ENCODE measurements around the gene LGALS3. TPM values are rescaled to one million over a fixed set of nuclear protein-coding genes. Genes with fewer than 3 reads are reported as not detected.

LGALS3 gene
- total RNA-seq, 2 experiments from 2014 or later, result 11.7 to 12.1 TPM

DNA sequence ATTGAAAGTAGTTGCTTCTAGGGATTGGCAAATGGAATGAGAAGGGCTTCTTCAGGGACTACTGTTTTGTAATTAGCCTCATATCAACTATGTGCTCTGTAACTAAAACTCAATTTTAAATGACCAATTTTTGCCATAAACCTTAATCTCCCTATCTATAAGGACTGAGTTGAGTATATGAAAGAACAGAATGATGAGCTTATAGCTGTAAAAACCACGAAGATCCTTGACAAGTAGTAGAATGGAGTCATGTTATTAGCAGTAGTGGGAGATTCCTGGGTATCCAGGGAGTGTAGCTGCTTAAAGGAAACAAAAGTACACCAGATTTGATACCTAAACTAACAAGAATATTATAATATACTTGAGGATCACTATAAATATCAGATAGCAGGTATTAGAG lies 28.0 kb downstream of the LGALS3 start:
- no peaks in the 10 kb centered on the region for H3K27me3 ChIP-seq (ENCODE audit: control insufficient read depth in 1 of 2, insufficient read depth in 2 of 2, low read length in 2 of 2)
- no peaks in the 10 kb centered on the region for H3K36me3 ChIP-seq (ENCODE audit: insufficient read depth, low read length)
- DNase-seq (no peak), ATAC-seq (ENCODE audit: poor library complexity) (no peak)
- H3K4me3 ChIP-seq (ENCODE audit: low read length), result no peak overlapping the region
- Mint-ChIP-seq H3K27me3 (no peaks in the 10 kb centered on the region), H3K9me3 (no peaks in the 10 kb centered on the region), H3K4me1 (ENCODE audit: low read depth) (peaks cover 6% of the 10 kb centered on the region), H3K36me3 (ENCODE audit: low read depth) (no peaks in the 10 kb centered on the region), H3K4me3 (no peak overlapping the region), H3K27ac (no peak overlapping the region)
- no peak overlapping the region for H3K27ac ChIP-seq (ENCODE audit: low read depth in 1 of 2, low read length in 2 of 2)
- CTCF ChIA-PET, result no interaction called here
- POLR2A ChIA-PET, result interaction anchor here (1.2 kb wide), 1 partner anchor 59 kb away, joined by 5 read pairs; no protein-coding TSS in a partner anchor
- H3K4me1 ChIP-seq (ENCODE audit: insufficient read depth, low read length), result no peaks in the 10 kb centered on the region
- intact Hi-C loops (cut with DNase I, micrococcal nuclease), result no loop called here
- TF ChIP-seq, protein P1, sequence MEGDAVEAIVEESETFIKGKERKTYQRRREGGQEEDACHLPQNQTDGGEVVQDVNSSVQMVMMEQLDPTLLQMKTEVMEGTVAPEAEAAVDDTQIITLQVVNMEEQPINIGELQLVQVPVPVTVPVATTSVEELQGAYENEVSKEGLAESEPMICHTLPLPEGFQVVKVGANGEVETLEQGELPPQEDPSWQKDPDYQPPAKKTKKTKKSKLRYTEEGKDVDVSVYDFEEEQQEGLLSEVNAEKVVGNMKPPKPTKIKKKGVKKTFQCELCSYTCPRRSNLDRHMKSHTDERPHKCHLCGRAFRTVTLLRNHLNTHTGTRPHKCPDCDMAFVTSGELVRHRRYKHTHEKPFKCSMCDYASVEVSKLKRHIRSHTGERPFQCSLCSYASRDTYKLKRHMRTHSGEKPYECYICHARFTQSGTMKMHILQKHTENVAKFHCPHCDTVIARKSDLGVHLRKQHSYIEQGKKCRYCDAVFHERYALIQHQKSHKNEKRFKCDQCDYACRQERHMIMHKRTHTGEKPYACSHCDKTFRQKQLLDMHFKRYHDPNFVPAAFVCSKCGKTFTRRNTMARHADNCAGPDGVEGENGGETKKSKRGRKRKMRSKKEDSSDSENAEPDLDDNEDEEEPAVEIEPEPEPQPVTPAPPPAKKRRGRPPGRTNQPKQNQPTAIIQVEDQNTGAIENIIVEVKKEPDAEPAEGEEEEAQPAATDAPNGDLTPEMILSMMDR (IDR thresholded peaks at IDR 0.05), result no peak
- no peaks in the 10 kb centered on the region for H3K9me3 ChIP-seq (ENCODE audit: control insufficient read depth in 1 of 2, insufficient read depth in 1 of 2, low read length in 2 of 2)

GRCh38 chr14:55158412-55158811 lies 29.4 kb downstream of the LGALS3 start:
- no peak overlapping the region for H3K4me3 ChIP-seq (ENCODE audit: low read length)
- no peaks in the 10 kb centered on the region for H3K36me3 ChIP-seq (ENCODE audit: insufficient read depth, low read length)
- no peak overlapping the region for H3K27ac ChIP-seq (ENCODE audit: low read depth in 1 of 2, low read length in 2 of 2)
- Mint-ChIP-seq H3K27ac (no peak overlapping the region), H3K36me3 (ENCODE audit: low read depth) (no peaks in the 10 kb centered on the region), H3K9me3 (no peaks in the 10 kb centered on the region), H3K4me1 (ENCODE audit: low read depth) (peaks cover 6% of the 10 kb centered on the region), H3K4me3 (no peak overlapping the region), H3K27me3 (no peaks in the 10 kb centered on the region)
- H3K27me3 ChIP-seq (ENCODE audit: control insufficient read depth in 1 of 2, insufficient read depth in 2 of 2, low read length in 2 of 2), result no peaks in the 10 kb centered on the region
- CTCF ChIA-PET, result interaction anchor here (3.2 kb wide), 1 partner anchor 70 kb away, joined by 27 read pairs; no protein-coding TSS in a partner anchor
- TF ChIP-seq, protein P1 (IDR thresholded peaks at IDR 0.05), result no peak
- DNase-seq, result peak in 1 of 14 experiments; percentile 20
- ATAC-seq (ENCODE audit: poor library complexity), result no peak
- POLR2A ChIA-PET, result no interaction called here
- H3K9me3 ChIP-seq (ENCODE audit: control insufficient read depth in 1 of 2, insufficient read depth in 1 of 2, low read length in 2 of 2), result no peaks in the 10 kb centered on the region
- intact Hi-C loops (cut with DNase I, micrococcal nuclease), result no loop called here
- H3K4me1 ChIP-seq (ENCODE audit: insufficient read depth, low read length), result no peaks in the 10 kb centered on the region

GRCh38 chr14:55160989-55161388 lies 31.9 kb downstream of the LGALS3 start:
- ChIA-PET CTCF (interaction anchor here (0.5 to 3.2 kb wide), 17 partner anchors 10 to 873 kb away, joined by 3 to 27 read pairs (median 4); partner anchors contain the start of genes MAPK1IP1L, SOCS4 and WDHD1), POLR2A (interaction anchor here (1.0 kb wide), 2 partner anchors 58 to 110 kb away, joined by 5 to 8 read pairs; partner anchors contain the start of gene MAPK1IP1L)
- DNase-seq (peak in 3 of 14 experiments; percentile 62 to 68 (median 66)), ATAC-seq (ENCODE audit: poor library complexity) (peak; percentile 75)
- Mint-ChIP-seq H3K9me3 (no peaks in the 10 kb centered on the region), H3K27me3 (no peaks in the 10 kb centered on the region), H3K36me3 (ENCODE audit: low read depth) (no peaks in the 10 kb centered on the region), H3K27ac (no peak overlapping the region), H3K4me3 (no peak overlapping the region), H3K4me1 (ENCODE audit: low read depth) (peaks cover 13% of the 10 kb centered on the region)
- Histone ChIP-seq H3K9me3 (ENCODE audit: control insufficient read depth in 1 of 2, insufficient read depth in 1 of 2, low read length in 2 of 2) (no peaks in the 10 kb centered on the region), H3K36me3 (ENCODE audit: insufficient read depth, low read length) (no peaks in the 10 kb centered on the region), H3K4me1 (ENCODE audit: insufficient read depth, low read length) (no peaks in the 10 kb centered on the region), H3K4me3 (ENCODE audit: low read length) (no peak overlapping the region), H3K27ac (ENCODE audit: low read depth in 1 of 2, low read length in 2 of 2) (no peak overlapping the region), H3K27me3 (ENCODE audit: control insufficient read depth in 1 of 2, insufficient read depth in 2 of 2, low read length in 2 of 2) (no peaks in the 10 kb centered on the region)
- intact Hi-C loops (cut with DNase I, micrococcal nuclease), result loop anchor here (1.0 to 10.0 kb wide), 2 partner anchors 72 to 596 kb away; partner anchors contain the start of gene SAMD4A (in 1 of the 2)
- TF ChIP-seq, protein P1 (IDR thresholded peaks at IDR 0.05), result peak; percentile 64
